Measurements from ENCODE around the gene BANP.
"Not testable (repeated sequence)": the region's sequence is repeated elsewhere in the genome, so short reads cannot be mapped to it uniquely, and the experiment has no call there.

The BANP gene

DNA sequence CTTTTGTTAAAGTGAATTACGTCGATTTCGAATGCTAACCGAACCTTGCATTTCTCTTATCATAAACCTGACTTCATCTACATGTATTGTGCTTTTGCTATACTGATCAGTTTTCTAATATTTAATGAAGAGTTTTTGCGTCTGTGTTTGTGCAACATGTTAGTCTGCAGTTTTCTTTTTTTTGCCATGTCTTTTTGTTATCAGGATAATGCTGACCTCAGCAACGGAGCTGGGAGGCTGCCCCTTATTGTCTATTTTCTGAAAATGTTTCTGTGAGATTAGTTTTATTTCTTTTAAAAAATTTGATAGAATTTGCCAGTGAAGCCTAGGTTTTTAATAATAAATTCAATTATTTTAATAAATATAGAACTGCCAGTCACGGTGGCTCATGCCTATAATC is 40.9 kb downstream of the BANP start:
- DNase-seq (ENCODE audit: low spot score in 2 of 2); in situ Hi-C loops (cut with MboI; ENCODE audit: low sequenced_read_pairs); H3K27me3 ChIP-seq (ENCODE audit: low read depth); H3K4me1 ChIP-seq; H3K4me3 ChIP-seq; H3K9me3 ChIP-seq; H3K36me3 ChIP-seq (replicated peaks): not testable (repeated sequence)

DNA sequence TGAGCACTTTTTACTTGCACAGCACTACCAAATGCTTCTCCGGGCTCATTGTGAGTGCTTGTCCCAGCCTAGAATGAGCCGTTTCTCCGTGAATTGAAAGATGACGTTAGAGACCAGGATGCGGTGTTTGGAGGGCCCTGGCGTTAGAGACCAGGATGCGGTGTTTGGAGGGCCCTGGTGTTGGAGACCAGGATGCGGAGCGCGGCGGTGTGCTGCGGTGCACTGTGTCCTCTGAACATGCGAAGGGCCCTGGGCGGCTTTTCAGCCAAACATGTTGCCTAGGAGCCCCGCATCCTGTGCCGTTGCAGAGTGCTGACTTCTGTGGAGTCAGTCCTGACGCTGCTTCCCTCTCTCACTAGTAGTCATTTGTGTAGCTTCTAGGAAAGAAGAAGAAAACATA is 42.7 kb downstream of the BANP start:
- H3K4me3 ChIP-seq, result no peak overlapping the region
- no peaks in the 10 kb centered on the region for H3K9me3 ChIP-seq
- H3K4me1 ChIP-seq, result no peaks in the 10 kb centered on the region
- in situ Hi-C loops (cut with MboI; ENCODE audit: low sequenced_read_pairs), result no loop called here
- DNase-seq (ENCODE audit: low spot score in 2 of 2), result no peak
- H3K36me3 ChIP-seq (replicated peaks), result no peaks in the 10 kb centered on the region
- H3K27me3 ChIP-seq (ENCODE audit: low read depth), result no peaks in the 10 kb centered on the region

GRCh38 chr16:87995644-87996043 is 44.4 kb downstream of the BANP start:
- Histone ChIP-seq H3K4me1 (no peaks in the 10 kb centered on the region), H3K4me3 (no peak overlapping the region), H3K27me3 (ENCODE audit: low read depth) (no peaks in the 10 kb centered on the region), H3K9me3 (no peaks in the 10 kb centered on the region), H3K36me3 (replicated peaks) (no peaks in the 10 kb centered on the region)
- in situ Hi-C loops (cut with MboI; ENCODE audit: low sequenced_read_pairs), result no loop called here
- DNase-seq (ENCODE audit: low spot score in 2 of 2), result no peak

- Histone ChIP-seq H3K9me3 (no peaks in the 10 kb centered on the region), H3K4me3 (no peak overlapping the region), H3K4me1 (no peaks in the 10 kb centered on the region), H3K27me3 (ENCODE audit: low read depth) (no peaks in the 10 kb centered on the region), H3K36me3 (replicated peaks) (no peaks in the 10 kb centered on the region)
- no peak for DNase-seq (ENCODE audit: low spot score in 2 of 2)
- in situ Hi-C loops (cut with MboI; ENCODE audit: low sequenced_read_pairs), result no loop called here
Observed at GRCh38 chr16:87996962-87997880, 46.0 kb downstream of the BANP start.

- H3K36me3 ChIP-seq (replicated peaks); H3K27me3 ChIP-seq (ENCODE audit: low read depth); H3K4me1 ChIP-seq; H3K4me3 ChIP-seq; H3K9me3 ChIP-seq; in situ Hi-C loops (cut with MboI; ENCODE audit: low sequenced_read_pairs); DNase-seq (ENCODE audit: low spot score in 2 of 2): not testable (repeated sequence)
Observed at GRCh38 chr16:87998184-87998793, 47.1 kb downstream of the BANP start.

GRCh38 chr16:87998992-87999391 is 47.8 kb downstream of the BANP start:
- H3K4me1 ChIP-seq; H3K9me3 ChIP-seq; DNase-seq (ENCODE audit: low spot score in 2 of 2); in situ Hi-C loops (cut with MboI; ENCODE audit: low sequenced_read_pairs); H3K4me3 ChIP-seq; H3K36me3 ChIP-seq (replicated peaks); H3K27me3 ChIP-seq (ENCODE audit: low read depth): not testable (repeated sequence)

DNA sequence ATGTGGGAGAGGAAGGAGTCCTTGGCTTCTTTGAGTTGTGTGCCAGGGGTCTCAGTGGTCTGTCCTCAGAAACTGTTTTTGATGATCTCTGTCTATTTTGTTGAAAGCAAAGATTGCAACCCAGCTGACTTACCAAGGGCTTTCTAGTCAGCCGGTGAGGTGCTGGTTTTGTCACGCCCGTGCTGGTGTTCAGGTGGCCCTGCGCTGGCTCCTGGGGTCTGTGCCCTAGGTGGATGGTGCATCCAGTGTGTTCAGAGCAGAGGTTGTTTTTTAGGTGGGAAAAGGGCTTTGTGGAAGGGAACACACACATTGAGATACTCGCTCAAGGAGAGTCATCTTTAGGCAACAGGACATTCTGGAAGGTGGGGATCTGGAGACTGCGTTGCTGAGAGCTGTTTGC is 51.0 kb downstream of the BANP start:
- no peak for DNase-seq (ENCODE audit: low spot score in 2 of 2)
- H3K27me3 ChIP-seq (ENCODE audit: low read depth), result no peaks in the 10 kb centered on the region
- in situ Hi-C loops (cut with MboI; ENCODE audit: low sequenced_read_pairs), result no loop called here
- no peak overlapping the region for H3K4me3 ChIP-seq
- 0 out of 2 replicates have a peak, but pooled peaks cover 5% of the 10 kb centered on the region for H3K36me3 ChIP-seq (replicated peaks)
- H3K4me1 ChIP-seq, result no peaks in the 10 kb centered on the region
- no peaks in the 10 kb centered on the region for H3K9me3 ChIP-seq

- H3K4me1 ChIP-seq, result no peaks in the 10 kb centered on the region
- no peak overlapping the region for H3K4me3 ChIP-seq
- 0 out of 2 replicates have a peak, but pooled peaks cover 7% of the 10 kb centered on the region for H3K36me3 ChIP-seq (replicated peaks)
- no peaks in the 10 kb centered on the region for H3K9me3 ChIP-seq
- in situ Hi-C loops (cut with MboI; ENCODE audit: low sequenced_read_pairs), result no loop called here
- no peaks in the 10 kb centered on the region for H3K27me3 ChIP-seq (ENCODE audit: low read depth)
- no peak for DNase-seq (ENCODE audit: low spot score in 2 of 2)
Observed at GRCh38 chr16:88002749-88003148, 51.5 kb downstream of the BANP start.

- H3K4me1 ChIP-seq, result no peaks in the 10 kb centered on the region
- no peak for DNase-seq (ENCODE audit: low spot score in 2 of 2)
- H3K9me3 ChIP-seq, result no peaks in the 10 kb centered on the region
- no peaks in the 10 kb centered on the region for H3K27me3 ChIP-seq (ENCODE audit: low read depth)
- 0 out of 2 replicates have a peak, but pooled peaks cover 12% of the 10 kb centered on the region for H3K36me3 ChIP-seq (replicated peaks)
- no peak overlapping the region for H3K4me3 ChIP-seq
- in situ Hi-C loops (cut with MboI; ENCODE audit: low sequenced_read_pairs), result no loop called here
Observed at GRCh38 chr16:88003316-88003715, 52.1 kb downstream of the BANP start.

- H3K9me3 ChIP-seq, result no peaks in the 10 kb centered on the region
- H3K36me3 ChIP-seq (replicated peaks), result 0 out of 2 replicates have a peak, but pooled peaks cover 12% of the 10 kb centered on the region
- H3K4me3 ChIP-seq, result no peak overlapping the region
- in situ Hi-C loops (cut with MboI; ENCODE audit: low sequenced_read_pairs), result no loop called here
- H3K27me3 ChIP-seq (ENCODE audit: low read depth), result no peaks in the 10 kb centered on the region
- no peak for DNase-seq (ENCODE audit: low spot score in 2 of 2)
- peaks cover 1% of the 10 kb centered on the region for H3K4me1 ChIP-seq
Observed at GRCh38 chr16:88003736-88004135, 52.5 kb downstream of the BANP start.

DNA sequence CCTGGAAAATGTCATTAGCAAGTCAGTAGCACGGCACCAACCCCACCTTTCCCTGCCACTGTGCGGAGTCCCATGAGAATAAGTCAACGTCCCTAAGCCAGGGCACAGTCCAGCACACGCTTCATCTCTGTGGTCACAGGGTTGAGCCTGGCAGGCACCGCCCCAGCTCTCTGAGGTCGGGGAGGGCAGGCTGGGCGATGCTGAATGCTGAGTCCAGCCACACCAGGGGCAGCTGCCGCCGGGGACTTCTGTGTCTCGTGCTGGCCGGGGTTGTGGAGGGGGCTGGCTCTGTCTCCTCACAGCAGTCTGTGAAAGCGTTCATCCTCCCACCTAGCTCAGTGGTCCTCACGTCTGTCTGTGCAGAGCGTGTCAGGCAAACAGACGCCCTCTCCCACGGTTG is 53.2 kb downstream of the BANP start:
- Histone ChIP-seq H3K9me3 (no peaks in the 10 kb centered on the region), H3K27me3 (ENCODE audit: low read depth) (no peaks in the 10 kb centered on the region), H3K36me3 (replicated peaks) (0 out of 2 replicates have a peak, but pooled peaks cover 12% of the 10 kb centered on the region), H3K4me3 (no peak overlapping the region), H3K4me1 (peaks cover 8% of the 10 kb centered on the region)
- no peak for DNase-seq (ENCODE audit: low spot score in 2 of 2)
- in situ Hi-C loops (cut with MboI; ENCODE audit: low sequenced_read_pairs), result no loop called here

DNA sequence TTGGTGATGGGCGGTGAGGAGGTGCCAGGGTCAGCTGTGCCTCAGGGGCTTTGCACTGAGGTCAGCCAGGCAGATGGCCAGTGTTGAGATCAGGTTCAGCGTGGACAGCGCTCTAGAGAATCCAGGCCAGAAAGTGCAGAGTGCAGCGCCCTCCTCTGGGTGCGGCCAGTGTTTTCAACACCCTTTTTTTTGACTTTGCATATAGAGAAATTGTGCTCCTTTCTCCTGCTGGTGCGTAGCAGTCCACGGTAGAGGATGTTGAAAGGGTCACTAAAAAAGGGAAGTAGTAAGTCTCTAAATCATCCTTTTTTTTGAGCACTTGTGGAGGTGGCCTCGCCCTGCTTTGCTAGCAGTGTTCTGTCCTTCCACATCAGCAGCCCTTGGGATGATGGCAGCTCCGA is 53.9 kb downstream of the BANP start:
- in situ Hi-C loops (cut with MboI; ENCODE audit: low sequenced_read_pairs), result no loop called here
- 0 out of 2 replicates have a peak, but pooled peaks cover 12% of the 10 kb centered on the region for H3K36me3 ChIP-seq (replicated peaks)

DNA sequence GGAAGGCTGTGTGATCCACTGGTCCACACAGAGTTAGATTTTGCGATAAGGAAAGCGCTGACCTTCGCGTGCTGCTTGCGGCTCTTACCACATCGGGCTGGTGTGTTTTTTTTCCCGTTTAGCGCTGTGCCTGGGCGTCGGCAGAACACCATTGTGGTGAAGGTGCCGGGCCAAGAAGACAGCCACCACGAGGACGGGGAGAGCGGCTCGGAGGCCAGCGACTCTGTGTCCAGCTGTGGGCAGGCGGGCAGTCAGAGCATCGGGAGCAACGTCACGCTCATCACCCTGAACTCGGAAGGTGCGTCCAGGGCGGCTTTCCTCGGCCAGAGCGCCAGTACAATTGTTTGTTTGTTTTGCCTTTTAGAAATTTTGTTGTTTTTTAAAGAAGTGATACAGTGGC is 54.7 kb downstream of the BANP start:
- no peaks in the 10 kb centered on the region for H3K9me3 ChIP-seq
- 0 out of 2 replicates have a peak, but pooled peaks cover 12% of the 10 kb centered on the region for H3K36me3 ChIP-seq (replicated peaks)
- no peaks in the 10 kb centered on the region for H3K27me3 ChIP-seq (ENCODE audit: low read depth)
- no peak overlapping the region for H3K4me3 ChIP-seq
- in situ Hi-C loops (cut with MboI; ENCODE audit: low sequenced_read_pairs), result no loop called here
- no peak for DNase-seq (ENCODE audit: low spot score in 2 of 2)
- H3K4me1 ChIP-seq, result peaks cover 10% of the 10 kb centered on the region

More for the DNA sequence above, 53.9 kb downstream of the BANP start:
- H3K4me3 ChIP-seq, result no peak overlapping the region
- DNase-seq (ENCODE audit: low spot score in 2 of 2), result no peak
- H3K4me1 ChIP-seq, result peaks cover 10% of the 10 kb centered on the region
- H3K27me3 ChIP-seq (ENCODE audit: low read depth), result no peaks in the 10 kb centered on the region
- no peaks in the 10 kb centered on the region for H3K9me3 ChIP-seq

DNA sequence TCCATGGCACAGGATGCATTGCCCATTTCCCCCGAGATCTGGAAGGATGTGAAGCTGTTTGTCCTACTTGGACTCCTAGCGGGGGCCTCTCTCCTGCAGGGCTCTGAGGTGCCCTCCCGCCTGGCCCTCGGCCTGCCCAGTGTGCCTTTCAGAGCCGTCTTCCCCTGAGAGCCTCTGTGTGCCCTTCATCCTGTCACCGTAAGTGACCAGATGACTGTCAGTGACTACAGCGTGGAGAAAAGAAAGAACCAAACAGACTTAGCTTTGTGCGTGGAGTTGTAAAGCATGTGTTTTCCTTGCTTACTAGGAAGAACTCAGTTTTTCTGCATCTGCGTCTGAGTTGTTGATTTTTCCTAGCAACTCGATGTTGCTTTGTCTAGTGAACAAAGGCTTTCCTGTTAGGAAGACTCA is 56.1 kb downstream of the BANP start:
- Histone ChIP-seq H3K4me1 (peaks cover 10% of the 10 kb centered on the region), H3K4me3 (no peak overlapping the region), H3K9me3 (no peaks in the 10 kb centered on the region), H3K36me3 (replicated peaks) (0 out of 2 replicates have a peak, but pooled peaks cover 12% of the 10 kb centered on the region), H3K27me3 (ENCODE audit: low read depth) (no peaks in the 10 kb centered on the region)
- in situ Hi-C loops (cut with MboI; ENCODE audit: low sequenced_read_pairs), result no loop called here
- DNase-seq (ENCODE audit: low spot score in 2 of 2), result no peak

Data from HAP-1 (cell line).